Kidney (tissue), 14 donors: Measurements from ENCODE around the gene DCLK1. TPM values are rescaled to one million over a fixed set of nuclear protein-coding genes. Genes with fewer than 3 reads are reported as not detected.

Experiments
- DNase-seq, 5 donors: peaks; one replicate each; pipeline ENCODE4 v3.0.0-alpha.2; 2013 to 2020
- FAIRE-seq: peaks from 2 replicates; lab custom pipeline; 2012; peaks lifted over from hg19 to GRCh38; lab: Jason Lieb, UNC
- H3K27ac ChIP-seq, 2 donors: one replicate each; pipeline ENCODE4 v1.7.0; 2013; ENCODE audit warnings: low read depth in 2 of 2, low read length in 2 of 2, inconsistent platforms in 1 of 2
- H3K27me3 ChIP-seq: one replicate; pipeline ENCODE4 v1.7.1; 2013; ENCODE audit warnings: low read length, inconsistent platforms; ENCODE audit not compliant: control insufficient read depth, insufficient read depth
- H3K36me3 ChIP-seq, 3 donors: one replicate each; pipeline versions ENCODE4 v1.7.0 to v1.7.1; 2013; ENCODE audit warnings: low read length in 3 of 3, control low read depth in 1 of 3, inconsistent platforms in 1 of 3; ENCODE audit not compliant: insufficient read depth in 3 of 3, control insufficient read depth in 2 of 3
- H3K4me1 ChIP-seq, 3 donors: one replicate each; pipeline versions ENCODE4 v1.7.0 to v1.7.1; 2013; ENCODE audit warnings: low read length in 3 of 3, inconsistent platforms in 1 of 3, low read depth in 1 of 3; ENCODE audit not compliant: control insufficient read depth in 2 of 3, insufficient read depth in 2 of 3
- H3K4me3 ChIP-seq, 3 donors: one replicate each; pipeline versions ENCODE4 v1.7.0 to v1.8.1; 2013; ENCODE audit warnings: low read length in 3 of 3, control low read depth in 1 of 3, inconsistent platforms in 1 of 3
- H3K9ac ChIP-seq, 3 donors: one replicate each; pipeline versions ENCODE4 v1.7.0 to v1.7.1; 2013; ENCODE audit warnings: low read length in 3 of 3, control low read depth in 1 of 3, inconsistent platforms in 1 of 3
- H3K9me3 ChIP-seq, 3 donors: one replicate each; pipeline versions ENCODE4 v1.7.0 to v1.7.1; 2013; ENCODE audit warnings: low read length in 3 of 3, control low read depth in 1 of 3, inconsistent platforms in 1 of 3; ENCODE audit not compliant: control insufficient read depth in 2 of 3, insufficient read depth in 1 of 3
- CTCF ChIP-seq: IDR thresholded peaks from 3 replicates; pipeline ENCODE4 v1.5.1; 2012; ENCODE audit warnings: mild to moderate bottlenecking, moderate library complexity, borderline replicate concordance; ENCODE audit not compliant: insufficient read depth; ENCODE audit errors: extremely low read depth
- intact Hi-C: fragments of 100-400 bp; cut with DNase I; formaldehyde crosslinking; loops from one replicate; pipeline ENCODE4 v1.11.1; 2022
- polyA plus RNA-seq: library from polyadenylated mRNA; stranded (reverse); fragments of 350-450 nt; fragmentation: Illumina TruSeq; extraction: RNeasy Lipid Tissue Mini Kit (QIAGEN cat#74804); gene quantifications from one replicate; pipeline ENCODE4 v1.2.3, GENCODE V29; 2014; ENCODE audit warnings: low read depth, low replicate concordance; ENCODE audit not compliant: insufficient read depth
- total RNA-seq: library from RNA; stranded (reverse); fragmentation: NEBNext Ultra II Directional; extraction: Animal tissue kit (Norgen Biotek cat#: 25700); gene quantifications from one replicate; pipeline ENCODE4 v1.2.1, GENCODE V29; 2021
- donor health status: control.
- donor health status: control.
- donor health status: control.
- donor health status: control.
- donor health status: control.
- donor health status: DM: yes; HTN: yes; CAD: no.
- donor health status: Normal renal cell carcinoma (clear cell type).

Gene DCLK1
- total and polyA plus RNA-seq, 2 donors from 2014 or later = 0.73 to 8.3 TPM

GRCh38 chr13:35764326-35765015 lies 366.7 kb downstream of the DCLK1 start:
- no peaks in the 10 kb centered on the region for H3K27me3 ChIP-seq
- no peak for FAIRE-seq
- intact Hi-C loops = no loop called here
- H3K9me3 ChIP-seq = peaks cover 0 to 4% (median 0%) of the 10 kb centered on the region in 3 donors
- H3K4me1 ChIP-seq = no peaks in the 10 kb centered on the region
- DNase-seq = no peak
- no peak overlapping the region for H3K9ac ChIP-seq
- H3K36me3 ChIP-seq = peaks cover 0 to 2% (median 0%) of the 10 kb centered on the region in 3 donors
- no peak for TF ChIP-seq CTCF
- no peak overlapping the region for H3K4me3 ChIP-seq
- H3K27ac ChIP-seq = no peak overlapping the region

GRCh38 chr13:35763782-35764123 lies 367.4 kb downstream of the DCLK1 start:
- Histone ChIP-seq H3K27ac (no peak overlapping the region), H3K36me3 (peaks cover 0 to 2% (median 0%) of the 10 kb centered on the region in 3 donors), H3K27me3 (no peaks in the 10 kb centered on the region), H3K9ac (no peak overlapping the region), H3K4me1 (no peaks in the 10 kb centered on the region), H3K9me3 (peaks cover 0 to 4% (median 0%) of the 10 kb centered on the region in 3 donors), H3K4me3 (no peak overlapping the region)
- intact Hi-C loops = no loop called here
- no peak for TF ChIP-seq CTCF
- DNase-seq (no peak), FAIRE-seq (no peak)

GRCh38 chr13:35763060-35763781 lies 368.0 kb downstream of the DCLK1 start:
- no peak for FAIRE-seq
- Histone ChIP-seq H3K9me3 (peaks cover 0 to 4% (median 0%) of the 10 kb centered on the region in 3 donors), H3K9ac (no peak overlapping the region), H3K4me1 (no peaks in the 10 kb centered on the region), H3K4me3 (no peak overlapping the region), H3K27ac (no peak overlapping the region), H3K36me3 (peaks cover 0 to 2% (median 0%) of the 10 kb centered on the region in 3 donors), H3K27me3 (no peaks in the 10 kb centered on the region)
- intact Hi-C loops = no loop called here
- no peak for DNase-seq
- TF ChIP-seq CTCF = no peak
